HUES48 (cell line): ENCODE data around the gene PCDH8.

ENCODE experiments used
- H3K27ac ChIP-seq: one replicate; pipeline ENCODE4 v1.7.0; 2013; ENCODE audit warnings: low read depth, low read length, inconsistent platforms
- H3K27me3 ChIP-seq: 2 replicates; pipeline ENCODE4 v1.6.1; 2013; ENCODE audit warnings: mild to moderate bottlenecking, low read length; ENCODE audit not compliant: control insufficient read depth, insufficient read depth
- H3K36me3 ChIP-seq: 2 replicates; pipeline ENCODE4 v1.6.1; 2013; ENCODE audit warnings: low read length; ENCODE audit not compliant: control insufficient read depth, insufficient read depth
- H3K4me1 ChIP-seq: 2 replicates; pipeline ENCODE4 v1.6.1; 2013; ENCODE audit warnings: mild to moderate bottlenecking, low read length; ENCODE audit not compliant: control insufficient read depth, insufficient read depth
- H3K4me3 ChIP-seq: 2 replicates; pipeline ENCODE4 v1.5.1; 2013; ENCODE audit warnings: mild to moderate bottlenecking, low read depth, low read length
- H3K9ac ChIP-seq: 2 replicates; pipeline ENCODE4 v1.6.1; 2013; ENCODE audit warnings: mild to moderate bottlenecking, low read depth, low read length, moderate library complexity
- H3K9me3 ChIP-seq: 2 replicates; pipeline ENCODE4 v1.6.1; 2013; ENCODE audit warnings: low read length; ENCODE audit not compliant: control insufficient read depth, insufficient read depth

The PCDH8 gene

GRCh38 chr13:52812941-52813340 is 35.5 kb downstream of the PCDH8 start:
- H3K36me3 ChIP-seq, result no peaks in the 10 kb centered on the region
- H3K9me3 ChIP-seq, result no peaks in the 10 kb centered on the region
- H3K9ac ChIP-seq, result no peak overlapping the region
- peaks cover 11% of the 10 kb centered on the region for H3K4me1 ChIP-seq
- no peaks in the 10 kb centered on the region for H3K27me3 ChIP-seq
- H3K4me3 ChIP-seq, result no peak overlapping the region
- no peak overlapping the region for H3K27ac ChIP-seq

- Histone ChIP-seq H3K9ac (no peak overlapping the region), H3K9me3 (no peaks in the 10 kb centered on the region), H3K27me3 (no peaks in the 10 kb centered on the region), H3K4me3 (no peak overlapping the region), H3K27ac (no peak overlapping the region), H3K4me1 (peaks cover 11% of the 10 kb centered on the region), H3K36me3 (no peaks in the 10 kb centered on the region)
These were observed 36.6 kb downstream of the PCDH8 start for GRCh38 chr13:52811841-52812240.

- H3K27ac ChIP-seq, result no peak overlapping the region
- H3K9ac ChIP-seq, result no peak overlapping the region
- no peaks in the 10 kb centered on the region for H3K36me3 ChIP-seq
- H3K4me1 ChIP-seq, result peaks cover 11% of the 10 kb centered on the region
- no peak overlapping the region for H3K4me3 ChIP-seq
- no peaks in the 10 kb centered on the region for H3K27me3 ChIP-seq
- H3K9me3 ChIP-seq, result no peaks in the 10 kb centered on the region
These were observed 37.9 kb downstream of the PCDH8 start for GRCh38 chr13:52810526-52810925.

- no peak overlapping the region for H3K9ac ChIP-seq
- H3K27me3 ChIP-seq, result no peaks in the 10 kb centered on the region
- peaks cover 11% of the 10 kb centered on the region for H3K4me1 ChIP-seq
- no peaks in the 10 kb centered on the region for H3K36me3 ChIP-seq
- no peaks in the 10 kb centered on the region for H3K9me3 ChIP-seq
- H3K4me3 ChIP-seq, result no peak overlapping the region
- no peak overlapping the region for H3K27ac ChIP-seq
These were observed 38.4 kb downstream of the PCDH8 start for GRCh38 chr13:52810011-52810410.

- Histone ChIP-seq H3K27ac (no peak overlapping the region), H3K9ac (no peak overlapping the region), H3K4me1 (peaks cover 11% of the 10 kb centered on the region), H3K27me3 (no peaks in the 10 kb centered on the region), H3K36me3 (no peaks in the 10 kb centered on the region), H3K4me3 (no peak overlapping the region), H3K9me3 (no peaks in the 10 kb centered on the region)
These were observed 39.1 kb downstream of the PCDH8 start for GRCh38 chr13:52809310-52809769.

GRCh38 chr13:52808842-52809219 is 39.6 kb downstream of the PCDH8 start:
- H3K4me1 ChIP-seq, result peaks cover 11% of the 10 kb centered on the region
- H3K27me3 ChIP-seq, result no peaks in the 10 kb centered on the region
- H3K9ac ChIP-seq, result no peak overlapping the region
- peak overlapping the region; percentile 43 for H3K27ac ChIP-seq
- H3K4me3 ChIP-seq, result 0 out of 2 replicates have a peak overlapping the region, but pooled peaks have one; percentile 8
- no peaks in the 10 kb centered on the region for H3K9me3 ChIP-seq
- H3K36me3 ChIP-seq, result no peaks in the 10 kb centered on the region

- H3K27ac ChIP-seq, result no peak overlapping the region
- peaks cover 11% of the 10 kb centered on the region for H3K4me1 ChIP-seq
- H3K36me3 ChIP-seq, result no peaks in the 10 kb centered on the region
- H3K4me3 ChIP-seq, result no peak overlapping the region
- H3K27me3 ChIP-seq, result no peaks in the 10 kb centered on the region
- no peaks in the 10 kb centered on the region for H3K9me3 ChIP-seq
- H3K9ac ChIP-seq, result no peak overlapping the region
These were observed 42.4 kb downstream of the PCDH8 start for GRCh38 chr13:52806029-52806428.

- H3K27me3 ChIP-seq, result no peaks in the 10 kb centered on the region
- no peaks in the 10 kb centered on the region for H3K36me3 ChIP-seq
- no peak overlapping the region for H3K27ac ChIP-seq
- H3K4me1 ChIP-seq, result peaks cover 11% of the 10 kb centered on the region
- no peaks in the 10 kb centered on the region for H3K9me3 ChIP-seq
- H3K4me3 ChIP-seq, result no peak overlapping the region
- no peak overlapping the region for H3K9ac ChIP-seq
These were observed 44.2 kb downstream of the PCDH8 start for GRCh38 chr13:52804202-52804641.

GRCh38 chr13:52800856-52801255 is 47.6 kb downstream of the PCDH8 start:
- Histone ChIP-seq H3K36me3 (no peaks in the 10 kb centered on the region), H3K27ac (no peak overlapping the region), H3K9ac (no peak overlapping the region), H3K4me1 (no peaks in the 10 kb centered on the region), H3K4me3 (no peak overlapping the region), H3K9me3 (no peaks in the 10 kb centered on the region), H3K27me3 (no peaks in the 10 kb centered on the region)

- no peak overlapping the region for H3K4me3 ChIP-seq
- H3K27me3 ChIP-seq, result no peaks in the 10 kb centered on the region
- no peaks in the 10 kb centered on the region for H3K4me1 ChIP-seq
- no peaks in the 10 kb centered on the region for H3K36me3 ChIP-seq
- H3K9me3 ChIP-seq, result no peaks in the 10 kb centered on the region
- no peak overlapping the region for H3K9ac ChIP-seq
- H3K27ac ChIP-seq, result no peak overlapping the region
These were observed 49.5 kb downstream of the PCDH8 start for GRCh38 chr13:52798770-52799430.

GRCh38 chr13:52797176-52797575 is 51.3 kb downstream of the PCDH8 start:
- no peaks in the 10 kb centered on the region for H3K4me1 ChIP-seq
- no peak overlapping the region for H3K27ac ChIP-seq
- no peak overlapping the region for H3K9ac ChIP-seq
- no peaks in the 10 kb centered on the region for H3K9me3 ChIP-seq
- H3K4me3 ChIP-seq, result no peak overlapping the region
- H3K36me3 ChIP-seq, result no peaks in the 10 kb centered on the region
- H3K27me3 ChIP-seq, result no peaks in the 10 kb centered on the region
